Measurements from ENCODE around the gene STMN3. TPM values are rescaled to one million over a fixed set of nuclear protein-coding genes. Genes with fewer than 3 reads are reported as not detected.

Gene STMN3
- total and polyA plus RNA-seq, 2 experiments from 2014 or later = 18.6 to 37.6 TPM

DNA sequence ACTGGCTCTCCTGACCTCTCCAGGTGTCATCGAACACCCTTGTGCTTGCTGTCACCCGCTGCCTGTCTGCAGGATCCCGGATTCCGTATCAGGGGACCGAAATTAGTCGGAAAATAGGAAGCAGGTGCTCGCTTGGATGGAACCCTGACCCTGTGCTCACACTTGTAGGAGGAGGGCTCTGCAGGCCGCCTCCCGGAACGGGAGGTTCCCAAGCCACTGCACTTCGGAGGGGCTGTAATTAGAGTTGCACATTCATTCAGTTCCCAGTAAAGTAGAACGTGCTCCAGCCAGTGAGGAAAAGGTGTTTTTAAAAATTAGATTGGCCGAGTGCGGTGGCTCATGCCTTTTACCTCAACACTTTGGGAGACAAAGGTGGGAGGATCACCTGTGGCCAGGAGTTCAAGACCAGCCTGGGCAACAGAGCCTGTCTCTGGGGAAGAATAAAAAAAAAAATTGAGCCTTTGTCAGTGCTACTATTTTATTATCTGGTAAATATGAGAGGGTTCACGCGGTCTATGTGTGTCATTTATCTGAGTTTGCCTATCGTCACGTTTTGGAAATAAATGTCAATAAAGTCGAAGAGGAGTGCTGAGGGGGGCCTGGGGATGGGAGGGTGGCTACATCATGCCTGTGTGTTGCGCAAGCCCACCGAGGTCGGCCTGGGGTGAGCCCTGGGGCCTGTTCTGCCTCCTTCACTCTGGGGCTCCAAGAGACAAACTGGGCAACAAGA is 24.8 kb downstream of the STMN3 start:
- H3K79me2 ChIP-seq (ENCODE audit: insufficient read depth) = peaks cover 58% of the 10 kb centered on the region
- H3K4me1 ChIP-seq (ENCODE audit: insufficient read depth) = peaks cover 7% of the 10 kb centered on the region
- peak overlapping the region; percentile 91 for H3K4me2 ChIP-seq (ENCODE audit: unreplicated experiment)
- H2AFZ ChIP-seq = peak overlapping the region; percentile 79
- DNase-seq = peak; percentile 80
- TF ChIP-seq EZH2 (IDR thresholded peaks at IDR 0.05; ENCODE audit: insufficient read depth, poor library complexity, severe bottlenecking) (no peak), EZH2phosphoT487 (IDR thresholded peaks at IDR 0.05; ENCODE audit: insufficient read depth, low read depth) (no peak)
- in situ Hi-C loops (cut with MboI) = no loop called here
- no peaks in the 10 kb centered on the region for H3K36me3 ChIP-seq (ENCODE audit: low read depth)
- peak overlapping the region; percentile 81 for H3K4me3 ChIP-seq
- H3K9ac ChIP-seq = peak overlapping the region; percentile 88
- H3K27ac ChIP-seq = peak overlapping the region; percentile 20
- no peaks in the 10 kb centered on the region for H4K20me1 ChIP-seq (ENCODE audit: insufficient read depth)
- H3K9me2 ChIP-seq (ENCODE audit: insufficient read depth) = no peaks in the 10 kb centered on the region
- 0 out of 2 replicates have a peak, but pooled peaks cover 8% of the 10 kb centered on the region for H3F3A ChIP-seq (ENCODE audit: insufficient read depth)
- 14 to 19% methylated on average over 22 of the region's 22 CpGs for WGBS, 2 experiments (ENCODE audit: low coverage in 1 of 2, low lambda C conversion rate in 2 of 2, missing lambda C conversion rate in 2 of 2)
- H3K9me3 ChIP-seq (ENCODE audit: low read depth) = no peaks in the 10 kb centered on the region
- H3K27me3 ChIP-seq (replicated peaks; ENCODE audit: insufficient read depth) = no peaks in the 10 kb centered on the region

DNA sequence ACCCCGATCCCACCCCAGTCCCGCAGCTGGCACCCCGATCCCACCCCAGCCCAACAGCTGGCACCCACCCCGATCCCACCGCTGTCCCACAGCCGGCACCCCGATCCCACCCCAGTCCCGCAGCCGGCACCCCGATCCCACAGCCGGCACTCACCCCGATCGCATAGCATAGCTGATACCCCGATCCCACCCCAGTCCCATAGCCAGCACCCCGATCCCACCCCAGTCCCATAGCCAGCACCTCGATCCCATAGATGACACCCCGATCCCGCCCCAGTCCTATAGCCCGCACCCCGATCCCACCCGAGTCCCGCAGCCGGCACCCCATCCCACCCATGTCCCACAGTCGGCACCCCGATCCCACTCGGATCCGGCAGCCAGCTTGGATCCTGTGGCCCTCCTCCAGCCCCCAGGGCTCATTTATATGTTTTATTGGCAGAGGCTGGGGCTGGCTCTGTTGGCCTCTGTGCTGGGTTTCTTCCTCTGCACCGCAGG is 25.4 kb downstream of the STMN3 start:
- Histone ChIP-seq H3K4me3 (peak overlapping the region; percentile 81), H3K79me2 (ENCODE audit: insufficient read depth) (peaks cover 64% of the 10 kb centered on the region), H3K9me3 (ENCODE audit: low read depth) (no peaks in the 10 kb centered on the region), H4K20me1 (ENCODE audit: insufficient read depth) (no peaks in the 10 kb centered on the region), H2AFZ (peak overlapping the region; percentile 79), H3K4me2 (ENCODE audit: unreplicated experiment) (peak overlapping the region; percentile 91), H3F3A (ENCODE audit: insufficient read depth) (0 out of 2 replicates have a peak, but pooled peaks cover 8% of the 10 kb centered on the region), H3K36me3 (ENCODE audit: low read depth) (no peaks in the 10 kb centered on the region), H3K27me3 (replicated peaks; ENCODE audit: insufficient read depth) (no peaks in the 10 kb centered on the region), H3K9ac (peak overlapping the region; percentile 88), H3K4me1 (ENCODE audit: insufficient read depth) (peaks cover 7% of the 10 kb centered on the region), H3K9me2 (ENCODE audit: insufficient read depth) (no peaks in the 10 kb centered on the region), H3K27ac (peak overlapping the region; percentile 20)
- WGBS, 2 experiments (ENCODE audit: low coverage in 1 of 2, low lambda C conversion rate in 2 of 2, missing lambda C conversion rate in 2 of 2) = 0 to 6% methylated on average over 5 to 28 of the region's 28 CpGs
- DNase-seq = no peak
- in situ Hi-C loops (cut with MboI) = no loop called here
- no peak for TF ChIP-seq EZH2 (IDR thresholded peaks at IDR 0.05; ENCODE audit: insufficient read depth, poor library complexity, severe bottlenecking)
- TF ChIP-seq EZH2phosphoT487 (IDR thresholded peaks at IDR 0.05; ENCODE audit: insufficient read depth, low read depth) = no peak

DNA sequence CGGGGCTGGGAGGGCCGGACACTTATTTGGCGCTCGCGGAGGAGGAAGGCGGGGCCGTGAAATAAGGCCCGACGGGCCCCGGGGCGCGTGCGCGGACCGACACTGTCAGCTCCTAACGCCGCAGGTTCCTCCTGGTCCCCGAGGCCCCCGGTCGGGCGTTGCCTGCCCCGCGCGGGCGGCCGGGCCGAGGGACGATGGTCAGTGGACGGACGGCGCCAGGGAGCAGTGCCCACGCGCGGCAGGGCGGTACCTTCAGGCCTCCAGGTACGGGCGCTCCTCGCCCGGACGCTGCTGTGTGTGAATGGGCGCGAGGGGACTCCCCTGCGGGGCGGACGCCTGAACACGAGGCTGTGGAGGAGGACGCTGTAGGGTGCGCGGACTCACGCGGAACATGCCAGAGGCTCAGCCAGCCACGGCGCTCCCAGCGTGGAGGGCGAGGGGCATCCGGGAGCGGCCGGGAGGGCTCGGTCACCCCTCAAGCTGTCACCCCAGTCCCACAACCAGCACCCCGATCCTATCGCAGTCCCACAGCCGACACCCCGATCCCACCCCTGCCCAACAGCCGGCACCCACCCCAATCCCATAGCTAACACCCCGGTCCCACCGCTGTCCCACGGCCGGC is 26.0 kb downstream of the STMN3 start:
- Histone ChIP-seq H3K4me2 (ENCODE audit: unreplicated experiment) (peak overlapping the region; percentile 67), H2AFZ (peak overlapping the region; percentile 62), H3K9me2 (ENCODE audit: insufficient read depth) (no peaks in the 10 kb centered on the region), H3K4me3 (peak overlapping the region; percentile 81), H3K27me3 (replicated peaks; ENCODE audit: insufficient read depth) (no peaks in the 10 kb centered on the region), H4K20me1 (ENCODE audit: insufficient read depth) (no peaks in the 10 kb centered on the region), H3K27ac (peak overlapping the region; percentile 92), H3K79me2 (ENCODE audit: insufficient read depth) (peaks cover 70% of the 10 kb centered on the region), H3K4me1 (ENCODE audit: insufficient read depth) (peaks cover 7% of the 10 kb centered on the region), H3K9me3 (ENCODE audit: low read depth) (no peaks in the 10 kb centered on the region), H3F3A (ENCODE audit: insufficient read depth) (0 out of 2 replicates have a peak, but pooled peaks cover 8% of the 10 kb centered on the region), H3K36me3 (ENCODE audit: low read depth) (no peaks in the 10 kb centered on the region), H3K9ac (peak overlapping the region; percentile 88)
- peak; percentile 97 for DNase-seq
- in situ Hi-C loops (cut with MboI) = no loop called here
- WGBS, 2 experiments (ENCODE audit: low coverage in 1 of 2, low lambda C conversion rate in 2 of 2, missing lambda C conversion rate in 2 of 2) = 0 to 3% methylated on average over 26 to 47 of the region's 68 CpGs
- TF ChIP-seq EZH2phosphoT487 (IDR thresholded peaks at IDR 0.05; ENCODE audit: insufficient read depth, low read depth) (no peak), EZH2 (IDR thresholded peaks at IDR 0.05; ENCODE audit: insufficient read depth, poor library complexity, severe bottlenecking) (no peak)

DNA sequence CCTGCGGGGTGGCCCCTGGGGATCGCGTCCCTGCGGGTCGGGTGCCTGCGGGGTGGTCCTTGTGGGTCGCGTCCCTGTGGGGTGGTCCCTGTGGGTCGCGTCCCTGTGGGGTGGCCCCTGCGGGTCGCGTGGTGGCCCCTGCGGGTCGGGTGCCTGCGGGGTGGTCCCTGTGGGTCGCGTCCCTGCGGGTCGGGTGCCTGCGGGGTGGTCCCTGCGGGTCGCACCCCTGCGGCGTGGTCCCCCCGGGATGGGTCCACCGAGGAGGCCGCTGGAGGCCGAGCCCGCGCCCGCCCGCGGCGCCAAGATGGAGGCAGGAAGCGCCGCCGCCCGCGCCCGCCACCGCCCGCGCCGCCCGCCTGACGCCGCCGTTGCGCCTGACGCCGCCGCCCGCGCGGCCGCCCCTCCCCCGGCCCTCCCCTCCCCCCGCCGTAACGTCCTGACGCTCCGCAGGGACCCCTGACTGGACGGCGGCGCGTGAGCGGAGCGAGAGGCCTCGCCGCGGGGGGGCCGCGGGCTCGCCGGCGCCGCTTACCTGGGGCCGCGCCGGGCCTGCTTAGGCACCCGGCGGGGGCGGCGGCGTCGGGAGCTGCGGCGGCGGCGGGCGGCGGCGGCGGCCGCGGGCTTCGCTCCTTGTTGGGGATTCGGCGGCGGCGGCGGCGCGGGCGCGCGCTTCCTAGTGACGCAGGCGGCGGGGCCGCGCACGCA is 26.6 kb downstream of the STMN3 start, which contains the start of gene GMEB2:
Gene GMEB2 (minus strand): TSS at position 678 of the 705 bp plus-strand sequence. CDS start 7,704 bp downstream, outside the sequence.
- no peak for TF ChIP-seq EZH2phosphoT487 (IDR thresholded peaks at IDR 0.05; ENCODE audit: insufficient read depth, low read depth)
- no peak for TF ChIP-seq EZH2 (IDR thresholded peaks at IDR 0.05; ENCODE audit: insufficient read depth, poor library complexity, severe bottlenecking)
- peak within 1 kb of the TSS; percentile 92 for H3K27ac ChIP-seq
- peak within 1 kb of the TSS; percentile 91 for H3K4me2 ChIP-seq (ENCODE audit: unreplicated experiment)
- in situ Hi-C loops (cut with MboI) = no loop called here
- WGBS, 2 experiments (ENCODE audit: low coverage in 1 of 2, low lambda C conversion rate in 2 of 2, missing lambda C conversion rate in 2 of 2) = 0 to 1% methylated on average over 9 to 74 of the region's 114 CpGs
- peak within 1 kb of the TSS; percentile 100 for H3K9ac ChIP-seq
- H3K9me3 ChIP-seq (ENCODE audit: low read depth) = no peaks in the 10 kb centered on the region
- H3K9me2 ChIP-seq (ENCODE audit: insufficient read depth) = no peaks in the 10 kb centered on the region
- H3K4me3 ChIP-seq = peak within 1 kb of the TSS; percentile 95
- no peaks in the 10 kb centered on the region for H3K36me3 ChIP-seq (ENCODE audit: low read depth)
- H4K20me1 ChIP-seq (ENCODE audit: insufficient read depth) = no peaks in the 10 kb centered on the region
- H3K4me1 ChIP-seq (ENCODE audit: insufficient read depth) = peaks cover 7% of the 10 kb centered on the region
- DNase-seq = no peak
- H3F3A ChIP-seq (ENCODE audit: insufficient read depth) = 0 out of 2 replicates have a peak, but pooled peaks cover 8% of the 10 kb centered on the region
- peak within 1 kb of the TSS; percentile 79 for H2AFZ ChIP-seq
- H3K79me2 ChIP-seq (ENCODE audit: insufficient read depth) = peaks cover 76% of the 10 kb centered on the region
- H3K27me3 ChIP-seq (replicated peaks; ENCODE audit: insufficient read depth) = no peaks in the 10 kb centered on the region

Measured in GM23248 (cell line).